PFSK-1 (cell line): Measurements from ENCODE around the gene CHRNB2. TPM values are rescaled to one million over a fixed set of nuclear protein-coding genes. Genes with fewer than 3 reads are reported as not detected.

ENCODE experiments used
- FOXP2 ChIP-seq: optimal IDR thresholded peaks from 2 replicates; pipeline ENCODE3; 2011; ENCODE audit warnings: borderline replicate concordance, control low read depth, inconsistent platforms; ENCODE audit not compliant: insufficient read depth; ENCODE audit errors: extremely low read length, extremely low read depth
- POLR2AphosphoS5 ChIP-seq: IDR thresholded peaks from 2 replicates; pipeline ENCODE4 v1.6.1; 2012; ENCODE audit warnings: low read depth, mild to moderate bottlenecking, control low read depth, low read length, moderate library complexity
- SIN3A ChIP-seq: IDR thresholded peaks from 2 replicates; pipeline ENCODE4 v1.6.1; 2012; ENCODE audit warnings: mild to moderate bottlenecking, low read length, moderate library complexity, borderline replicate concordance; ENCODE audit not compliant: insufficient read depth
- TAF1 ChIP-seq: IDR thresholded peaks from 2 replicates; pipeline ENCODE4 v1.6.1; 2012; ENCODE audit warnings: low read length, control low read depth, borderline replicate concordance; ENCODE audit not compliant: insufficient read depth
- polyA plus RNA-seq: library from polyadenylated mRNA; unstranded; fragments of >200 nt; gene quantifications from one replicate; pipeline ENCODE4 v1.2.1, GENCODE V29; 2012; ENCODE audit warnings: low read depth, missing spikeins; ENCODE audit not compliant: insufficient read length
- TF ChIP-seq, protein P1 (sequence below), 2 experiments: IDR thresholded peaks; 2 replicates each; pipeline versions ENCODE4 v1.6.1 to v1.8.0; 2011 to 2012; ENCODE audit warnings: low read depth in 2 of 2, low read length in 2 of 2, control low read depth in 1 of 2, inconsistent platforms in 1 of 2, mild to moderate bottlenecking in 1 of 2, moderate library complexity in 1 of 2; ENCODE audit not compliant: insufficient read depth in 1 of 2

The CHRNB2 gene, protein sequence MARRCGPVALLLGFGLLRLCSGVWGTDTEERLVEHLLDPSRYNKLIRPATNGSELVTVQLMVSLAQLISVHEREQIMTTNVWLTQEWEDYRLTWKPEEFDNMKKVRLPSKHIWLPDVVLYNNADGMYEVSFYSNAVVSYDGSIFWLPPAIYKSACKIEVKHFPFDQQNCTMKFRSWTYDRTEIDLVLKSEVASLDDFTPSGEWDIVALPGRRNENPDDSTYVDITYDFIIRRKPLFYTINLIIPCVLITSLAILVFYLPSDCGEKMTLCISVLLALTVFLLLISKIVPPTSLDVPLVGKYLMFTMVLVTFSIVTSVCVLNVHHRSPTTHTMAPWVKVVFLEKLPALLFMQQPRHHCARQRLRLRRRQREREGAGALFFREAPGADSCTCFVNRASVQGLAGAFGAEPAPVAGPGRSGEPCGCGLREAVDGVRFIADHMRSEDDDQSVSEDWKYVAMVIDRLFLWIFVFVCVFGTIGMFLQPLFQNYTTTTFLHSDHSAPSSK
- polyA plus RNA-seq = not detected

DNA sequence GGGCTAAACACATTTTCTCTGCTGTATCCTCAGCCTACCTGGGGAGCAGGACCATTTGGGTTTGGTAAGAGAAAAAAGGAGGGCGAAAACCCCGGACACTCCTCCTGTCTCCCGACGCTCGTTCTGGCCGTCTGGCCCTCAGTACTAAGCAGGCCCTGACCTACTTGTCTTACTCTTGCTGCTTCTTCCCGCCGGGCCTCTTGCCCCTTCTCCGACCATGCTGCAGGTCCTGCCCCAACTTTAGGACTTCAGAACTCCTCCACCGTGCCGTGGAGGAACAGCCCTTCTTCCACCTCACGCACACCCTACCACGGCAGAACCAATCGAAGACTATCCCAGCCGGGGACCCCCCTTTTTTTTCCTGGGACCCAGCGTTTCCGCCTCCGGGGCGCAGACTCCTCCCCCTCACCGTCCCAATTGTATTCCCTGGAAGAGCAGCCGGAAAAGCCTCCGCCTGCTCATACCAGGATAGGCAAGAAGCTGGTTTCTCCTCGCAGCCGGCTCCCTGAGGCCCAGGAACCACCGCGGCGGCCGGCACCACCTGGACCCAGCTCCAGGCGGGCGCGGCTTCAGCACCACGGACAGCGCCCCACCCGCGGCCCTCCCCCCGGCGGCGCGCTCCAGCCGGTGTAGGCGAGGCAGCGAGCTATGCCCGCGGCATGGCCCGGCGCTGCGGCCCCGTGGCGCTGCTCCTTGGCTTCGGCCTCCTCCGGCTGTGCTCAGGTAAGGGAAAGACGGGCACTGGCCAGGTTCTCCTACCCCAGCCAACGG is at the start of gene CHRNB2:
TSS of gene CHRNB2 (plus strand) at position 393 of the 771 bp plus-strand sequence. CDS start at position 660, 267 bp downstream.
- no peak for TF ChIP-seq POLR2AphosphoS5
- TF ChIP-seq, protein P1, sequence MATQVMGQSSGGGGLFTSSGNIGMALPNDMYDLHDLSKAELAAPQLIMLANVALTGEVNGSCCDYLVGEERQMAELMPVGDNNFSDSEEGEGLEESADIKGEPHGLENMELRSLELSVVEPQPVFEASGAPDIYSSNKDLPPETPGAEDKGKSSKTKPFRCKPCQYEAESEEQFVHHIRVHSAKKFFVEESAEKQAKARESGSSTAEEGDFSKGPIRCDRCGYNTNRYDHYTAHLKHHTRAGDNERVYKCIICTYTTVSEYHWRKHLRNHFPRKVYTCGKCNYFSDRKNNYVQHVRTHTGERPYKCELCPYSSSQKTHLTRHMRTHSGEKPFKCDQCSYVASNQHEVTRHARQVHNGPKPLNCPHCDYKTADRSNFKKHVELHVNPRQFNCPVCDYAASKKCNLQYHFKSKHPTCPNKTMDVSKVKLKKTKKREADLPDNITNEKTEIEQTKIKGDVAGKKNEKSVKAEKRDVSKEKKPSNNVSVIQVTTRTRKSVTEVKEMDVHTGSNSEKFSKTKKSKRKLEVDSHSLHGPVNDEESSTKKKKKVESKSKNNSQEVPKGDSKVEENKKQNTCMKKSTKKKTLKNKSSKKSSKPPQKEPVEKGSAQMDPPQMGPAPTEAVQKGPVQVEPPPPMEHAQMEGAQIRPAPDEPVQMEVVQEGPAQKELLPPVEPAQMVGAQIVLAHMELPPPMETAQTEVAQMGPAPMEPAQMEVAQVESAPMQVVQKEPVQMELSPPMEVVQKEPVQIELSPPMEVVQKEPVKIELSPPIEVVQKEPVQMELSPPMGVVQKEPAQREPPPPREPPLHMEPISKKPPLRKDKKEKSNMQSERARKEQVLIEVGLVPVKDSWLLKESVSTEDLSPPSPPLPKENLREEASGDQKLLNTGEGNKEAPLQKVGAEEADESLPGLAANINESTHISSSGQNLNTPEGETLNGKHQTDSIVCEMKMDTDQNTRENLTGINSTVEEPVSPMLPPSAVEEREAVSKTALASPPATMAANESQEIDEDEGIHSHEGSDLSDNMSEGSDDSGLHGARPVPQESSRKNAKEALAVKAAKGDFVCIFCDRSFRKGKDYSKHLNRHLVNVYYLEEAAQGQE (IDR thresholded peaks at IDR 0.05; ENCODE audit: insufficient read depth in 1 of 2, low read depth in 2 of 2, low read length in 2 of 2) = peak; percentile 96 to 100
- TF ChIP-seq SIN3A = peak; percentile 89; the same call in 1 of the 2 replicates
- TF ChIP-seq TAF1 = no peak
- peak; percentile 57 for TF ChIP-seq FOXP2

DNA sequence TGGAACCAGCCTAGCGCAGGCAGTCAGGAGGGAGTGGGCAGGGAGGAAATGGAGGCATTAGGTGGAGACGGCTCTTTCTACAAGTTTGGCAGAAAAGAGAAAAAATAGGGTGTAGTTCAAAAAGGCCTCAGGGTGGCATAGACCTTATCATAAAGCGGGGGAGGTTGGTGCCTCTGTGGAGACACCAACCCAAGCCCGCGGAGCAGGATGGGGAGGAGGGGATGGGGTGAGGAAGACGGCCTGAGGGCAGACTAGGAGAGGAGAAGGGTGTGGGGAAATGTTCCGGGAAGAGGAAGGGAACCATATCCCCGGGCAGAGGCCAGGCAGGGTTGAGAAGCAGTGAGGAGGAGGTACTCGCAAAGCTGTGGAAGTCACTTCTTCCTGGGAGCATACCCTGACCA is 48.0 kb upstream of the CHRNB2 start:
- TF ChIP-seq FOXP2 (no peak), SIN3A (0 out of 2 replicates have a peak, but pooled peaks have one; percentile 32)

DNA sequence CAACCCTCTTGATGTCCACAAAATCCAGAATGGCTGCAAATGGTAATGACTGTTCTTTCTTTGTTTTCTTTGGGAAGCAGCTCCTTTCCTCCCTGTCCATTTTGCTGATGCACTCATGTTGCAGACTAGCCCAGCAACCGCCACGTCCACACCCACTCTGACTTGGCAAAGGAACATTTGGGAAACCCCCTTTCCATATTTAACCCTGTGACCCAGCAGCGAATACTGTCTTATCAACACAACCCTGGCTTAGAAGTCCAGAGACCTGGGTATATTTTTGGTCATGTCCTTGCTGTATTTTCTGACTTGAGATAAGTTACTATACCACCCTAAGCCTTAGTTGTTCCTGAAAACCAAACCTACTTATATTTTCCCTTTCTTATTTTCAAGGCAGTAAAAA is 47.2 kb upstream of the CHRNB2 start:
- TF ChIP-seq POLR2AphosphoS5 (no peak), SIN3A (no peak), FOXP2 (no peak), TAF1 (no peak)
- TF ChIP-seq, protein P1 (IDR thresholded peaks at IDR 0.05; ENCODE audit: insufficient read depth in 1 of 2, low read depth in 2 of 2, low read length in 2 of 2) = no peak

DNA sequence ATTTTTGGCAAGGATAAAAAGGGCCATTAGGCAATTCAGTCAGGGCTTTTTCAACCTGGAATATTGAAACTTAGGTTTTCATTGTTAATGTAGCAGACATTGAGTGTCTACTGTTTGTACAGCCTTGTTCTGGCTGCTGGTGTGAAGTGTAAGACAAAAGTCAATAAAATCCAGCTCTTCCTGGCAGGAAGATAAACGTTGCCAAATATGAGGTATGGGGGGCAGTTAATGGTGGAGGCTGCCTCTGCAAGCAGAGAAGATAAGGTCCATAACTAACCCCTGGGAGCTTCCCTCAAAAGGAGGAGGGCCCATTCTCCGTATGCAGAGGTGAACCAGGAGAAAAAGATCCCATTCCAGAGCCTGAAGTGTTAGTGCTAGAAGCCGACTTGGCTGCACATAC is 45.9 kb upstream of the CHRNB2 start:
- TF ChIP-seq POLR2AphosphoS5 = no peak
- TF ChIP-seq, protein P1 (IDR thresholded peaks at IDR 0.05; ENCODE audit: insufficient read depth in 1 of 2, low read depth in 2 of 2, low read length in 2 of 2) = no peak
- TF ChIP-seq TAF1 = no peak
- TF ChIP-seq SIN3A = no peak
- no peak for TF ChIP-seq FOXP2

DNA sequence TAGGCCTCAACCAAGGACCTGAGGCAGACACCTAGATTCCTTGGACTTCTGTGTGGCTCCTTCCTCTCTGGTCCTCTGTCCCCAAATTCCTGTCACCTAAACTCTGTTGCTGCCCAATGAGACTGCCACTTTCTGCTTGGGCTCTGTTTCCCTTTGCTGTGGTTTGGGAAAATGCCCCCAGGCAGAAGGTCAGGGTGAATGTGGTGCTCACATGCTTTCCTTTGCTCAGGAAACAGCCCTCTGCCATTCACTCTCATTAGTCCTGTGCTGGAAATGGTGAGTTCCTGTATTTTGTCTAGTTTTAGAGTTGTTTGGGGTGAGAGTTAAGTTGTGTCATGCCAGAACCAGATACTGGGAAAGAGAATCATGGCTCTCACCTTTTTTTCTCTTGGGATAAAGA is 42.7 kb upstream of the CHRNB2 start:
- TF ChIP-seq TAF1 (no peak), SIN3A (no peak), POLR2AphosphoS5 (no peak), FOXP2 (no peak)
- TF ChIP-seq, protein P1 (IDR thresholded peaks at IDR 0.05; ENCODE audit: insufficient read depth in 1 of 2, low read depth in 2 of 2, low read length in 2 of 2) = no peak
